Thyroid gland (tissue), 4 donors: ENCODE measurements around the gene TBL1XR1.

Experiments used
- POLR2A ChIP-seq, 2 donors: fragments of 450-650 bp; IDR thresholded peaks; one replicate each; pipeline ENCODE4 v1.6.1; 2017; ENCODE audit warnings: antibody characterized with exemption in 2 of 2, mild to moderate bottlenecking in 2 of 2, moderate library complexity in 1 of 2
- TF ChIP-seq, protein P1 (sequence below), 6 experiments: fragments of 200-600 bp in 3 of 6; fragments of 450-650 bp in 3 of 6; sonication (generic) in 3 of 6; IDR thresholded peaks; one replicate each; pipeline ENCODE4 v1.5.1; 2016 to 2019; ENCODE audit warnings: antibody characterized with exemption in 6 of 6, mild to moderate bottlenecking in 2 of 6, inconsistent platforms in 1 of 6, moderate library complexity in 1 of 6

- TF ChIP-seq POLR2A (IDR thresholded peaks at IDR 0.05): no peak
- TF ChIP-seq, protein P1, sequence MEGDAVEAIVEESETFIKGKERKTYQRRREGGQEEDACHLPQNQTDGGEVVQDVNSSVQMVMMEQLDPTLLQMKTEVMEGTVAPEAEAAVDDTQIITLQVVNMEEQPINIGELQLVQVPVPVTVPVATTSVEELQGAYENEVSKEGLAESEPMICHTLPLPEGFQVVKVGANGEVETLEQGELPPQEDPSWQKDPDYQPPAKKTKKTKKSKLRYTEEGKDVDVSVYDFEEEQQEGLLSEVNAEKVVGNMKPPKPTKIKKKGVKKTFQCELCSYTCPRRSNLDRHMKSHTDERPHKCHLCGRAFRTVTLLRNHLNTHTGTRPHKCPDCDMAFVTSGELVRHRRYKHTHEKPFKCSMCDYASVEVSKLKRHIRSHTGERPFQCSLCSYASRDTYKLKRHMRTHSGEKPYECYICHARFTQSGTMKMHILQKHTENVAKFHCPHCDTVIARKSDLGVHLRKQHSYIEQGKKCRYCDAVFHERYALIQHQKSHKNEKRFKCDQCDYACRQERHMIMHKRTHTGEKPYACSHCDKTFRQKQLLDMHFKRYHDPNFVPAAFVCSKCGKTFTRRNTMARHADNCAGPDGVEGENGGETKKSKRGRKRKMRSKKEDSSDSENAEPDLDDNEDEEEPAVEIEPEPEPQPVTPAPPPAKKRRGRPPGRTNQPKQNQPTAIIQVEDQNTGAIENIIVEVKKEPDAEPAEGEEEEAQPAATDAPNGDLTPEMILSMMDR (IDR thresholded peaks at IDR 0.05): no peak
These were observed 227.8 kb downstream of the TBL1XR1 start for GRCh38 chr3:176969506-176969905.
